A549 (cell line): ENCODE data around the gene GNAS. TPM values are rescaled to one million over a fixed set of nuclear protein-coding genes. Genes with fewer than 3 reads are reported as not detected.

Source experiments
- ATAC-seq, 2 experiments: fragments of 200-7000 bp in 1 of 2; fragments of >200 bp in 1 of 2; cut with Nextera tagmentation in 1 of 2; cut with Tn5 transposase in 1 of 2; 3 replicates each; pipeline versions ENCODE4 v1.8.0 to v1.9.1; 2018 to 2020; ENCODE audit warnings: mild to moderate bottlenecking in 1 of 2, moderate library complexity in 1 of 2
- CTCF ChIA-PET: fragments of 300-600 bp; sonication (Branson Sonifier 250); formaldehyde crosslinking; extraction: SDS; loops from one replicate; lab custom pipeline; 2021; ENCODE audit warnings: antibody characterized with exemption, inconsistent platforms; lab: Yijun Ruan, JAX
- POLR2A ChIA-PET: fragments of 350-600 bp; formaldehyde crosslinking; extraction: SDS; loops from one replicate; lab custom pipeline; 2021; ENCODE audit warnings: antibody characterized with exemption, inconsistent platforms; lab: Yijun Ruan, JAX
- DNase-seq, 2 experiments: peaks; one replicate each; pipeline versions ENCODE4 v3.0.0 to v3.0.0-alpha.2; 2011 to 2016; ENCODE audit warnings: low read depth in 1 of 2, low spot score in 1 of 2
- FAIRE-seq: peaks from 2 replicates; lab custom pipeline; 2011; peaks lifted over from hg19 to GRCh38; lab: Jason Lieb, UNC
- H3K27ac ChIP-seq, 2 experiments: fragments of >200 bp; sonication (Bioruptor Twin); formaldehyde crosslinking; 3 replicates each; pipeline ENCODE4 v1.5.1; 2016 to 2017
- H3K4me1 ChIP-seq: fragments of >200 bp; sonication (Bioruptor Twin); formaldehyde crosslinking; 3 replicates; pipeline ENCODE4 v1.6.1; 2016
- H3K4me2 ChIP-seq: fragments of >200 bp; sonication (Bioruptor Twin); formaldehyde crosslinking; 3 replicates; pipeline ENCODE4 v1.6.1; 2016
- H3K4me3 ChIP-seq: fragments of >200 bp; sonication (Bioruptor Twin); formaldehyde crosslinking; 3 replicates; pipeline ENCODE4 v1.5.1; 2016
- H3K9me3 ChIP-seq: fragments of >200 bp; sonication (Bioruptor Twin); formaldehyde crosslinking; 3 replicates; pipeline ENCODE4 v1.6.1; 2016
- CHD2 ChIP-seq: fragments of 150-350 bp; IDR thresholded peaks from 2 replicates; pipeline ENCODE4 v1.6.1; 2014; ENCODE audit warnings: low read length; ENCODE audit not compliant: partially characterized antibody
- EHMT2 ChIP-seq: fragments of 200-600 bp; sonication (generic); IDR thresholded peaks from 2 replicates; pipeline ENCODE4 v1.6.1; 2016; ENCODE audit warnings: antibody characterized with exemption, low read depth, mild to moderate bottlenecking, moderate library complexity
- EP300 ChIP-seq, 2 experiments: fragments of >200 bp; sonication (Bioruptor Twin); formaldehyde crosslinking; IDR thresholded peaks; 2 replicates in 1 of 2; 3 replicates in 1 of 2; pipeline ENCODE4 v1.6.1; 2016 to 2017
- FOSL2 ChIP-seq, 2 experiments: fragments of 450-650 bp in 1 of 2; fragments of >200 bp in 1 of 2; sonication (Bioruptor Twin) in 1 of 2; formaldehyde crosslinking; IDR thresholded peaks; 2 replicates each; pipeline versions ENCODE4 v1.5.0 to v1.6.1; 2016 to 2020; ENCODE audit warnings: mild to moderate bottlenecking in 1 of 2, moderate library complexity in 1 of 2
- FOXS1 ChIP-seq: fragments of 250-450 bp; sonication (Bioruptor Pico); IDR thresholded peaks from 2 replicates; pipeline ENCODE4 v1.5.0; 2020; ENCODE audit warnings: mild to moderate bottlenecking, moderate library complexity
- HOXA7 ChIP-seq: fragments of 250-450 bp; sonication (Bioruptor Pico); IDR thresholded peaks from 2 replicates; pipeline ENCODE4 v1.5.0; 2020; ENCODE audit warnings: mild to moderate bottlenecking, moderate library complexity
- JUN ChIP-seq, 2 experiments: fragments of >200 bp; sonication (Bioruptor Twin); formaldehyde crosslinking; IDR thresholded peaks; 2 replicates in 1 of 2; 3 replicates in 1 of 2; pipeline ENCODE4 v1.6.1; 2016 to 2017
- MAZ ChIP-seq: fragments of 150-350 bp; IDR thresholded peaks from 2 replicates; pipeline ENCODE4 v1.6.1; 2014; ENCODE audit warnings: antibody characterized with exemption, low read depth, low read length, borderline replicate concordance
- MYC ChIP-seq: IDR thresholded peaks from 2 replicates; pipeline ENCODE4 v1.6.1; 2012; ENCODE audit warnings: mild to moderate bottlenecking, inconsistent platforms, low read length, improper control_type of control experiment, borderline replicate concordance
- NPAS2 ChIP-seq: fragments of 250-450 bp; sonication (Bioruptor Pico); IDR thresholded peaks from 2 replicates; pipeline ENCODE4 v1.8.0; 2022; ENCODE audit warnings: mild to moderate bottlenecking, moderate library complexity, borderline replicate concordance
- NR3C1 ChIP-seq: fragments of >200 bp; sonication (Bioruptor Twin); formaldehyde crosslinking; IDR thresholded peaks from 3 replicates; pipeline ENCODE4 v1.6.1; 2017
- PHF8 ChIP-seq: fragments of 200-600 bp; sonication (generic); IDR thresholded peaks from 2 replicates; pipeline ENCODE4 v1.6.1; 2016; ENCODE audit warnings: low read depth, mild to moderate bottlenecking, antibody characterized with exemption, moderate library complexity, borderline replicate concordance
- POLR2A ChIP-seq: IDR thresholded peaks from 2 replicates; pipeline ENCODE4 v1.6.1; 2012; ENCODE audit warnings: mild to moderate bottlenecking, low read length
- RAD21 ChIP-seq, 2 experiments: fragments of >200 bp in 1 of 2; sonication (Bioruptor Twin) in 1 of 2; formaldehyde crosslinking in 1 of 2; IDR thresholded peaks in 1 of 2; conservative IDR thresholded peaks in 1 of 2; 2 replicates in 1 of 2; 3 replicates in 1 of 2; pipeline ENCODE4 v1.6.1; 2012 to 2018; ENCODE audit warnings: inconsistent platforms in 1 of 2
- RARB ChIP-seq: fragments of 250-450 bp; sonication (Bioruptor Pico); IDR thresholded peaks from 2 replicates; pipeline ENCODE4 v1.8.0; 2021; ENCODE audit warnings: mild to moderate bottlenecking, moderate library complexity
- RCOR1 ChIP-seq: fragments of 150-350 bp; IDR thresholded peaks from 2 replicates; pipeline ENCODE4 v1.6.1; 2014; ENCODE audit warnings: antibody characterized with exemption, low read length, low read depth
- RNF2 ChIP-seq: fragments of 200-600 bp; sonication (generic); IDR thresholded peaks from 2 replicates; pipeline ENCODE4 v1.6.1; 2016; ENCODE audit warnings: low read depth, mild to moderate bottlenecking, antibody characterized with exemption, moderate library complexity, borderline replicate concordance
- SMC3 ChIP-seq: fragments of >200 bp; sonication (Bioruptor Twin); formaldehyde crosslinking; IDR thresholded peaks from 3 replicates; pipeline ENCODE4 v1.6.1; 2018; ENCODE audit warnings: inconsistent platforms
- USF2 ChIP-seq: fragments of 450-650 bp; IDR thresholded peaks from 2 replicates; pipeline ENCODE4 v1.6.1; 2014; ENCODE audit warnings: antibody characterized with exemption
- ZFP36 ChIP-seq: fragments of 450-650 bp; IDR thresholded peaks from 2 replicates; pipeline ENCODE4 v1.6.1; 2014; ENCODE audit warnings: borderline replicate concordance; ENCODE audit not compliant: partially characterized antibody
- ZNF302 ChIP-seq: fragments of 250-450 bp; sonication (Bioruptor Pico); IDR thresholded peaks from 2 replicates; pipeline ENCODE4 v1.9.0; 2021; ENCODE audit warnings: inconsistent platforms, mild to moderate bottlenecking, moderate library complexity
- WGBS: methylation state at CpG from one replicate; pipeline ENCODE4 v1.1.6; 2017; ENCODE audit errors: missing lambda C conversion rate; 5-methylcytosine and 5-hydroxymethylcytosine counted together
- polyA plus RNA-seq, 4 experiments: library from polyadenylated mRNA; depleted of rRNA in 3 of 4; stranded (reverse); fragments of >200 nt; fragmentation: RNase III in 1 of 4; extraction: RNeasy Plus Mini Kit Qiagen cat#74134 plus additional on column Dnase treatment in 1 of 4; gene quantifications; 2 replicates in 3 of 4; 3 replicates in 1 of 4; pipeline ENCODE4 v1.2.3, GENCODE V29; 2011 to 2017
- TF ChIP-seq, protein P1 (sequence below): fragments of >200 bp; sonication (Bioruptor Twin); formaldehyde crosslinking; IDR thresholded peaks from 3 replicates; pipeline ENCODE4 v1.6.1; 2016
- TF ChIP-seq, protein P2 (sequence below): IDR thresholded peaks from 2 replicates; pipeline ENCODE4 v1.6.1; 2012; ENCODE audit warnings: low read depth, borderline replicate concordance

Gene GNAS
- polyA plus RNA-seq, 2 of the 4 experiments (the other 2 are of a cell fraction) = 534 to 600 TPM

DNA sequence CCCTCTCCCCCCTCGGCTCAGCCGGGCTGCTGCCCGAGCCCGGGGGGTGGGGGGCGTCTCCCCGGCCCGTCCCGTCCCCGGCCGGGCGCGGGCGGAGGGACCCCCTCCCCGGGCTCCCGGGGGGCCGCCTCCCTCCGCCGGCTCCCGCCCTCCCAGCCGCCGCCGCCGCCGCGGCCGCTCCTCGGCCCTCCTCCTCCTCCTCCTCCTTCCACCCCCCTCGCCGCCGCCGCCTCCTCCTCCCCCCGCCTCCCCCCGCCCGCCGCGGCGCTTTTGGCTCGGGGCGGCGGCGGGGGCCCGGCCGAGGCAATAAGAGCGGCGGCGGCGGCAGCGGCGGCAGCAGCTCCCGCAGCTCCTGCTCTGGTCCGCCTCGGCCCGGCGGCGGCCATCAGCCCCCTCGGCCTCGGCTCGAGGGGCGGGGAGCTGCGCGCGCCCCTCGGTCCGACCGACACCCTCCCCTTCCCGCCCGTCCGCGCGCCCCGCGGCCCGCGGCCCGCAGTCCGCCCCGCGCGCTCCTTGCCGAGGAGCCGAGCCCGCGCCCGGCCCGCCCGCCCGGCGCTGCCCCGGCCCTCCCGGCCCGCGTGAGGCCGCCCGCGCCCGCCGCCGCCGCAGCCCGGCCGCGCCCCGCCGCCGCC is 38.7 kb downstream of the GNAS start:
- TF ChIP-seq, protein P1, sequence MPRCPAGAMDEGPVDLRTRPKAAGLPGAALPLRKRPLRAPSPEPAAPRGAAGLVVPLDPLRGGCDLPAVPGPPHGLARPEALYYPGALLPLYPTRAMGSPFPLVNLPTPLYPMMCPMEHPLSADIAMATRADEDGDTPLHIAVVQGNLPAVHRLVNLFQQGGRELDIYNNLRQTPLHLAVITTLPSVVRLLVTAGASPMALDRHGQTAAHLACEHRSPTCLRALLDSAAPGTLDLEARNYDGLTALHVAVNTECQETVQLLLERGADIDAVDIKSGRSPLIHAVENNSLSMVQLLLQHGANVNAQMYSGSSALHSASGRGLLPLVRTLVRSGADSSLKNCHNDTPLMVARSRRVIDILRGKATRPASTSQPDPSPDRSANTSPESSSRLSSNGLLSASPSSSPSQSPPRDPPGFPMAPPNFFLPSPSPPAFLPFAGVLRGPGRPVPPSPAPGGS = peak; percentile 46; the same call in 1 of the 3 replicates
- peak; percentile 62 for TF ChIP-seq POLR2A
- TF ChIP-seq ZNF302 (CRISPR knock-in tag) = no peak
- no peak for TF ChIP-seq CHD2
- peak; percentile 22 to 49; a peak in 2 of 5 replicates for TF ChIP-seq JUN (IDR thresholded peaks at IDR 0.05)
- TF ChIP-seq, all 56 proteins: peak for 3
- ChIA-PET POLR2A (interaction anchor here (0.6 to 1.4 kb wide), 2 partner anchors 12 to 141 kb away, joined by 4 to 9 read pairs; partner anchors contain the start of gene ATP5F1E), CTCF (interaction anchor here (1.1 kb wide), 1 partner anchor 513 kb away, joined by 4 read pairs; no protein-coding TSS in a partner anchor)
- H3K4me1 ChIP-seq = peaks cover 29% of the 10 kb centered on the region
- H3K27ac ChIP-seq = peak overlapping the region; percentile 93 to 99
- peak; percentile 55 to 61 for ATAC-seq
- peak; percentile 45 to 57 for DNase-seq
- peak overlapping the region; percentile 99 for H3K4me3 ChIP-seq
- no peaks in the 10 kb centered on the region for H3K9me3 ChIP-seq
- no peak for FAIRE-seq
- no CpG with 5 or more reads among the region's 105 CpGs for WGBS
- peak overlapping the region; percentile 94 for H3K4me2 ChIP-seq

GRCh38 chr20:58891718-58892140 is 39.2 kb downstream of the GNAS start:
- TF ChIP-seq ZFP36 = no peak
- TF ChIP-seq JUN (IDR thresholded peaks at IDR 0.05) = 0 out of 5 replicates have a peak, but pooled peaks of 1 of the 2 experiments have one; percentile 8
- Histone ChIP-seq H3K27ac (peak overlapping the region; percentile 93 to 99), H3K4me3 (peak overlapping the region; percentile 99), H3K9me3 (no peaks in the 10 kb centered on the region), H3K4me1 (peaks cover 35% of the 10 kb centered on the region), H3K4me2 (peak overlapping the region; percentile 77)
- WGBS = 0% methylated on average over 1 of the region's 55 CpGs
- DNase-seq (peak; percentile 37 to 42), FAIRE-seq (no peak), ATAC-seq (peak in 1 of 2 experiments; percentile 41; a peak in 3 of 6 replicates)
- ChIA-PET POLR2A (interaction anchor here (1.4 kb wide), 1 partner anchor 141 kb away, joined by 9 read pairs; the partner anchor contains the start of gene ATP5F1E), CTCF (interaction anchor here (1.1 kb wide), 1 partner anchor 513 kb away, joined by 4 read pairs; no protein-coding TSS in a partner anchor)

GRCh38 chr20:58892141-58892931 is 39.8 kb downstream of the GNAS start:
- H3K4me3 ChIP-seq = peak overlapping the region; percentile 99
- H3K9me3 ChIP-seq = no peaks in the 10 kb centered on the region
- peak overlapping the region; percentile 77 for H3K4me2 ChIP-seq
- peak overlapping the region; percentile 93 to 99 for H3K27ac ChIP-seq
- ChIA-PET POLR2A (interaction anchor here (0.7 to 1.4 kb wide), 2 partner anchors 140 to 246 kb away, joined by 5 to 9 read pairs; partner anchors contain the start of gene ATP5F1E), CTCF (no interaction called here)
- H3K4me1 ChIP-seq = peaks cover 37% of the 10 kb centered on the region
- peak; percentile 76 to 80 for DNase-seq
- 0 out of 5 replicates have a peak, but pooled peaks of 1 of the 2 experiments have one; percentile 11 for TF ChIP-seq RAD21 (conservative IDR thresholded peaks at IDR 0.05 in 1 of 2, IDR thresholded peaks at IDR 0.05 in 1 of 2)
- TF ChIP-seq PHF8 = 0 out of 2 replicates have a peak, but pooled peaks have one; percentile 23
- 0 out of 2 replicates have a peak, but pooled peaks have one; percentile 16 for TF ChIP-seq POLR2A
- TF ChIP-seq, protein P2, sequence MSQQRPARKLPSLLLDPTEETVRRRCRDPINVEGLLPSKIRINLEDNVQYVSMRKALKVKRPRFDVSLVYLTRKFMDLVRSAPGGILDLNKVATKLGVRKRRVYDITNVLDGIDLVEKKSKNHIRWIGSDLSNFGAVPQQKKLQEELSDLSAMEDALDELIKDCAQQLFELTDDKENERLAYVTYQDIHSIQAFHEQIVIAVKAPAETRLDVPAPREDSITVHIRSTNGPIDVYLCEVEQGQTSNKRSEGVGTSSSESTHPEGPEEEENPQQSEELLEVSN = 0 out of 2 replicates have a peak, but pooled peaks have one; percentile 12
- no peak for TF ChIP-seq RARB (CRISPR knock-in tag)
- TF ChIP-seq, all 56 proteins: peak for 4
- 3% methylated on average over 28 of the region's 49 CpGs for WGBS
- ATAC-seq (peak; percentile 60 to 77), FAIRE-seq (no peak)

DNA sequence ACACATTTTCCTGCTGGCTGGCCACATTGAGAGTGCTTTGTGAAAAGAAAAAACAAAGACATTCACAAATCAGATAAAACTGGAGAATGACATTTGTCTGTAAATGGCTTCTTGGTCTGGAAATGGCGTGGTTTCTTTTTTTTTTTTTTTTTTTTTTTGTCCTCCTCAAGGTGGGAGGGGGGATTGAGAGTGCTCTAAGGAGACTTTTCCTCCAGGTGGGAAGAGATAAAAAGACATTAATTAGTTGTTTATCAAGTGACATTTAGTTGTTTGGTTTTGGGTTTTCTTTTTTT is 40.4 kb downstream of the GNAS start:
- ATAC-seq (no peak), DNase-seq (peak; percentile 19 to 39), FAIRE-seq (no peak)
- WGBS = 0% methylated on average over 1 of the region's 1 CpG
- Histone ChIP-seq H3K27ac (peak overlapping the region; percentile 93 to 99), H3K4me1 (peaks cover 37% of the 10 kb centered on the region), H3K4me3 (peak overlapping the region; percentile 99), H3K4me2 (peak overlapping the region; percentile 77), H3K9me3 (no peaks in the 10 kb centered on the region)
- ChIA-PET CTCF (no interaction called here), POLR2A (interaction anchor here (0.7 kb wide), 1 partner anchor 245 kb away, joined by 5 read pairs; no protein-coding TSS in a partner anchor)
- TF ChIP-seq HOXA7 (CRISPR knock-in tag) (no peak), MAZ (no peak), MYC (no peak), FOXS1 (no peak), ZNF302 (CRISPR knock-in tag) (no peak), RCOR1 (no peak), FOSL2 (IDR thresholded peaks at IDR 0.05) (no peak), FOSL2 (CRISPR knock-in tag; IDR thresholded peaks at IDR 0.05) (no peak), NR3C1 (no peak), SMC3 (no peak), ZFP36 (no peak), EP300 (IDR thresholded peaks at IDR 0.05) (no peak), NPAS2 (CRISPR knock-in tag) (no peak), USF2 (no peak), RNF2 (no peak), EHMT2 (no peak), CHD2 (no peak)
